ENCODE data around the gene NRP2.

Gene NRP2

DNA sequence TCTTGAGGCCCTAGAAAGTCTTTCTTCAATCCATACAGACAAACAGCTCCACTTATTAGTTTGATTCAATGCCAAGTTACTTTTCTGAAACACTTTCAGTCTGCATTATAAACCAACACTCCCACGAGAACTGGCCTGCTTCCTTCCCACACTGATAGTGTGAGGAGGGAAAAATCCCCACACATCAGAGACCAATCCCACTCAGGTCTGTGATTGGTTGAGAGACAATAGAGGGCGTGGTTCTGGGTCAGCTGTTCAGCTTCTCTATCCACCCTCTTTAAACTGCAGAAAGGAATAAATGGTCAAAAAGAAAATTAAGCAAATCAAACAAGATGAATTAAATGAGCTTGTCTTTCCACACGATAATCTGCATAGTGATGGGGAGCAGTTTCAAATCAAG is 152.5 kb downstream of the NRP2 start:
- Histone ChIP-seq H3K9ac (ENCODE audit: low read depth, low read length) (no peak overlapping the region), H3K79me2 (ENCODE audit: insufficient read depth, low read length) (no peaks in the 10 kb centered on the region), H4K20me1 (ENCODE audit: insufficient read depth, low read length) (no peaks in the 10 kb centered on the region), H3K4me1 (ENCODE audit: insufficient read depth, low read length) (no peaks in the 10 kb centered on the region), H3K27ac (ENCODE audit: low read length) (no peak overlapping the region), H3K27me3 (ENCODE audit: insufficient read depth, low read length, poor library complexity) (no peaks in the 10 kb centered on the region), H3K36me3 (ENCODE audit: insufficient read depth, low read length) (no peaks in the 10 kb centered on the region), H2AFZ (ENCODE audit: low read depth, low read length) (no peak overlapping the region), H3K4me2 (ENCODE audit: insufficient read depth, low read length) (no peak overlapping the region), H3K9me3 (ENCODE audit: insufficient read depth, low read length, severe bottlenecking) (no peaks in the 10 kb centered on the region), H3K4me3 (ENCODE audit: low read depth in 1 of 2, low read length in 2 of 2) (no peak overlapping the region)
- no peak for DNase-seq
- no peak for TF ChIP-seq EZH2 (IDR thresholded peaks at IDR 0.05; ENCODE audit: borderline replicate concordance, low read depth, low read length, severe bottlenecking)
- TF ChIP-seq, protein P1, sequence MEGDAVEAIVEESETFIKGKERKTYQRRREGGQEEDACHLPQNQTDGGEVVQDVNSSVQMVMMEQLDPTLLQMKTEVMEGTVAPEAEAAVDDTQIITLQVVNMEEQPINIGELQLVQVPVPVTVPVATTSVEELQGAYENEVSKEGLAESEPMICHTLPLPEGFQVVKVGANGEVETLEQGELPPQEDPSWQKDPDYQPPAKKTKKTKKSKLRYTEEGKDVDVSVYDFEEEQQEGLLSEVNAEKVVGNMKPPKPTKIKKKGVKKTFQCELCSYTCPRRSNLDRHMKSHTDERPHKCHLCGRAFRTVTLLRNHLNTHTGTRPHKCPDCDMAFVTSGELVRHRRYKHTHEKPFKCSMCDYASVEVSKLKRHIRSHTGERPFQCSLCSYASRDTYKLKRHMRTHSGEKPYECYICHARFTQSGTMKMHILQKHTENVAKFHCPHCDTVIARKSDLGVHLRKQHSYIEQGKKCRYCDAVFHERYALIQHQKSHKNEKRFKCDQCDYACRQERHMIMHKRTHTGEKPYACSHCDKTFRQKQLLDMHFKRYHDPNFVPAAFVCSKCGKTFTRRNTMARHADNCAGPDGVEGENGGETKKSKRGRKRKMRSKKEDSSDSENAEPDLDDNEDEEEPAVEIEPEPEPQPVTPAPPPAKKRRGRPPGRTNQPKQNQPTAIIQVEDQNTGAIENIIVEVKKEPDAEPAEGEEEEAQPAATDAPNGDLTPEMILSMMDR (IDR thresholded peaks at IDR 0.05; ENCODE audit: borderline replicate concordance, extremely low read depth, low read length, poor library complexity, severe bottlenecking), result no peak
- ATAC-seq (ENCODE audit: insufficient read depth, low read depth), result no peak

- H2AFZ ChIP-seq (ENCODE audit: low read depth, low read length), result no peak overlapping the region
- H4K20me1 ChIP-seq (ENCODE audit: insufficient read depth, low read length), result no peaks in the 10 kb centered on the region
- no peaks in the 10 kb centered on the region for H3K27me3 ChIP-seq (ENCODE audit: insufficient read depth, low read length, poor library complexity)
- no peak overlapping the region for H3K4me3 ChIP-seq (ENCODE audit: low read depth in 1 of 2, low read length in 2 of 2)
- ATAC-seq (ENCODE audit: insufficient read depth, low read depth) (no peak), DNase-seq (no peak)
- H3K4me2 ChIP-seq (ENCODE audit: insufficient read depth, low read length), result no peak overlapping the region
- TF ChIP-seq, protein P1 (IDR thresholded peaks at IDR 0.05; ENCODE audit: borderline replicate concordance, extremely low read depth, low read length, poor library complexity, severe bottlenecking), result no peak
- TF ChIP-seq EZH2 (IDR thresholded peaks at IDR 0.05; ENCODE audit: borderline replicate concordance, low read depth, low read length, severe bottlenecking), result no peak
- H3K9me3 ChIP-seq (ENCODE audit: insufficient read depth, low read length, severe bottlenecking), result no peaks in the 10 kb centered on the region
- H3K9ac ChIP-seq (ENCODE audit: low read depth, low read length), result no peak overlapping the region
- H3K36me3 ChIP-seq (ENCODE audit: insufficient read depth, low read length), result no peaks in the 10 kb centered on the region
- H3K27ac ChIP-seq (ENCODE audit: low read length), result no peak overlapping the region
- no peaks in the 10 kb centered on the region for H3K4me1 ChIP-seq (ENCODE audit: insufficient read depth, low read length)
- no peaks in the 10 kb centered on the region for H3K79me2 ChIP-seq (ENCODE audit: insufficient read depth, low read length)
These were observed 153.0 kb downstream of the NRP2 start for GRCh38 chr2:205835251-205835791.

DNA sequence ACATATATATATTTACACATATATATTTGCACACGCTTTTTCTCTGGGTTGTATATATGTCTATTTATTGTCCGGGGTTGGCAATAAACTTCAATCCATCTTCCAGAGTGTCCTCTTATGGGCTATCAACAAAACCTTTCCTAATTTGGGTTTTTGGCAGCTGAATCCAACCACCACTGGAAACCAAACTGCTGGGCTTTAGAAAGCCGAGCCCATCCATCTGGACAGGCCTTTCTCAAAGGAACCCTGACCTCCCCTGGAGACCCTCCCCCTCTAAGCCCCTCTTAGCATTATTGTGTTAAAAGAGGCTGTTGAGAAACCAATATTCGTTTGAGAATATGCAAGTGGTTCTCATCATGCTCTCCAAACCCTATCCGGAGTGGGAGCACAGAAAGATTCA is 153.6 kb downstream of the NRP2 start:
- no peak for DNase-seq
- H3K27ac ChIP-seq (ENCODE audit: low read length), result no peak overlapping the region
- H3K9ac ChIP-seq (ENCODE audit: low read depth, low read length), result no peak overlapping the region
- ATAC-seq (ENCODE audit: insufficient read depth, low read depth), result no peak
- no peaks in the 10 kb centered on the region for H3K9me3 ChIP-seq (ENCODE audit: insufficient read depth, low read length, severe bottlenecking)
- H3K4me1 ChIP-seq (ENCODE audit: insufficient read depth, low read length), result no peaks in the 10 kb centered on the region
- TF ChIP-seq, protein P1 (IDR thresholded peaks at IDR 0.05; ENCODE audit: borderline replicate concordance, extremely low read depth, low read length, poor library complexity, severe bottlenecking), result no peak
- no peak for TF ChIP-seq EZH2 (IDR thresholded peaks at IDR 0.05; ENCODE audit: borderline replicate concordance, low read depth, low read length, severe bottlenecking)
- no peaks in the 10 kb centered on the region for H3K36me3 ChIP-seq (ENCODE audit: insufficient read depth, low read length)
- H3K27me3 ChIP-seq (ENCODE audit: insufficient read depth, low read length, poor library complexity), result no peaks in the 10 kb centered on the region
- H3K4me2 ChIP-seq (ENCODE audit: insufficient read depth, low read length), result no peak overlapping the region
- H3K79me2 ChIP-seq (ENCODE audit: insufficient read depth, low read length), result no peaks in the 10 kb centered on the region
- H2AFZ ChIP-seq (ENCODE audit: low read depth, low read length), result no peak overlapping the region
- no peak overlapping the region for H3K4me3 ChIP-seq (ENCODE audit: low read depth in 1 of 2, low read length in 2 of 2)
- H4K20me1 ChIP-seq (ENCODE audit: insufficient read depth, low read length), result no peaks in the 10 kb centered on the region
